H9 (cell line): ENCODE measurements around the gene ODC1. TPM values are rescaled to one million over a fixed set of nuclear protein-coding genes. Genes with fewer than 3 reads are reported as not detected.

Experiments used
- DNase-seq: peaks from one replicate; pipeline ENCODE4 v3.0.0-alpha.2; 2017
- H2AFZ ChIP-seq: one replicate; pipeline ENCODE4 v1.6.1; 2013; ENCODE audit warnings: mild to moderate bottlenecking, low read length, control low read depth, moderate library complexity
- H2AK5ac ChIP-seq: 2 replicates; pipeline ENCODE4 v1.6.1; 2013; ENCODE audit warnings: low read length, control low read depth, mixed read lengths; ENCODE audit not compliant: insufficient read length
- H2BK120ac ChIP-seq: one replicate; pipeline ENCODE4 v1.6.1; 2013; ENCODE audit warnings: low read depth, mild to moderate bottlenecking, low read length, control low read depth, inconsistent platforms; ENCODE audit not compliant: poor library complexity, severe bottlenecking
- H2BK12ac ChIP-seq: 2 replicates; pipeline ENCODE4 v1.6.1; 2013; ENCODE audit warnings: low read length, control low read depth, mixed read lengths, low read depth; ENCODE audit not compliant: insufficient read length
- H2BK15ac ChIP-seq: 2 replicates; pipeline ENCODE4 v1.6.1; 2013; ENCODE audit warnings: low read depth, low read length, control low read depth
- H2BK20ac ChIP-seq: one replicate; pipeline ENCODE4 v1.6.1; 2013; ENCODE audit warnings: low read depth, mild to moderate bottlenecking, low read length, control low read depth, inconsistent platforms; ENCODE audit not compliant: poor library complexity, severe bottlenecking
- H2BK5ac ChIP-seq: 2 replicates; pipeline ENCODE4 v1.6.1; 2013; ENCODE audit warnings: low read length, control low read depth, mixed read lengths; ENCODE audit not compliant: insufficient read length
- H3K14ac ChIP-seq: 2 replicates; pipeline ENCODE4 v1.6.1; 2013; ENCODE audit warnings: low read length, control low read depth; ENCODE audit not compliant: insufficient read depth
- H3K18ac ChIP-seq: 2 replicates; pipeline ENCODE4 v1.6.1; 2013; ENCODE audit warnings: low read depth, mild to moderate bottlenecking, mixed read lengths, low read length, control low read depth; ENCODE audit not compliant: insufficient read length
- H3K23ac ChIP-seq: 2 replicates; pipeline ENCODE4 v1.6.1; 2013; ENCODE audit warnings: low read length, control low read depth, mixed read lengths, low read depth; ENCODE audit not compliant: insufficient read length
- H3K23me2 ChIP-seq: 2 replicates; pipeline ENCODE4 v1.6.1; 2013; ENCODE audit warnings: low read depth, mild to moderate bottlenecking, mixed read lengths, low read length, control low read depth; ENCODE audit not compliant: insufficient read length, poor library complexity, severe bottlenecking
- H3K27ac ChIP-seq: 2 replicates; pipeline ENCODE4 v1.5.1; 2013; ENCODE audit warnings: low read length, control low read depth, mixed read lengths, low read depth; ENCODE audit not compliant: insufficient read length
- H3K27me3 ChIP-seq: 2 replicates; pipeline ENCODE4 v1.6.1; 2013; ENCODE audit warnings: low read length, control low read depth, inconsistent platforms; ENCODE audit not compliant: insufficient read depth
- H3K4ac ChIP-seq: 2 replicates; pipeline ENCODE4 v1.6.1; 2013; ENCODE audit warnings: low read depth, mild to moderate bottlenecking, control low read depth, inconsistent platforms, low read length, moderate library complexity
- H3K4me1 ChIP-seq: 2 replicates; pipeline ENCODE4 v1.6.1; 2013; ENCODE audit warnings: low read length, control low read depth, inconsistent platforms; ENCODE audit not compliant: insufficient read depth
- H3K4me2 ChIP-seq: 2 replicates; pipeline ENCODE4 v1.6.1; 2013; ENCODE audit warnings: low read length, control low read depth, mixed read lengths; ENCODE audit not compliant: insufficient read length, insufficient read depth
- H3K56ac ChIP-seq: 2 replicates; pipeline ENCODE4 v1.6.1; 2013; ENCODE audit warnings: low read depth, mild to moderate bottlenecking, mixed read lengths, low read length, control low read depth; ENCODE audit not compliant: insufficient read length
- H3K79me1 ChIP-seq: 2 replicates; pipeline ENCODE4 v1.6.1; 2013; ENCODE audit warnings: low read depth, mild to moderate bottlenecking, moderate library complexity, low read length, control low read depth, inconsistent platforms; ENCODE audit not compliant: insufficient read depth, poor library complexity, severe bottlenecking
- H3K79me2 ChIP-seq: 2 replicates; pipeline ENCODE4 v1.6.1; 2013; ENCODE audit warnings: low read length, control low read depth, inconsistent platforms; ENCODE audit not compliant: insufficient read depth
- H3K9ac ChIP-seq: 2 replicates; pipeline ENCODE4 v1.6.1; 2013; ENCODE audit warnings: low read length, control low read depth, mixed read lengths; ENCODE audit not compliant: insufficient read length; ENCODE audit errors: extremely low read depth
- H3K9me3 ChIP-seq: one replicate; pipeline ENCODE4 v1.6.1; 2013; ENCODE audit warnings: low read depth, low read length, inconsistent platforms; ENCODE audit not compliant: control insufficient read depth
- H3T11ph ChIP-seq: one replicate; pipeline ENCODE4 v1.6.1; 2013; ENCODE audit warnings: mild to moderate bottlenecking, low read length, control low read depth, inconsistent platforms
- H4K20me1 ChIP-seq: one replicate; pipeline ENCODE4 v1.6.1; 2013; ENCODE audit not compliant: control insufficient read depth, insufficient read length, insufficient read depth
- H4K5ac ChIP-seq: 2 replicates; pipeline ENCODE4 v1.6.1; 2013; ENCODE audit warnings: low read depth, mild to moderate bottlenecking, mixed read lengths, low read length, control low read depth; ENCODE audit not compliant: insufficient read length
- H4K8ac ChIP-seq: replicated peaks from 2 replicates; pipeline ENCODE4 v1.6.1; 2013; ENCODE audit warnings: low read length, control low read depth, mixed read lengths, low read depth; ENCODE audit not compliant: insufficient read length
- H4K91ac ChIP-seq: 2 replicates; pipeline ENCODE4 v1.6.1; 2013; ENCODE audit warnings: low read depth, mild to moderate bottlenecking, moderate library complexity, mixed read lengths, low read length, control low read depth; ENCODE audit not compliant: insufficient read length
- H3K27ac Mint-ChIP-seq, 3 experiments: 2 replicates in 2 of 3; 3 replicates in 1 of 3; pipeline ENCODE4 v1.8.0; 2020 to 2021; ENCODE audit warnings: mixed read lengths in 3 of 3, mild to moderate bottlenecking in 1 of 3, moderate library complexity in 1 of 3
- H3K27me3 Mint-ChIP-seq: 2 replicates; pipeline ENCODE4 v1.8.0; 2021; ENCODE audit warnings: low read depth, mild to moderate bottlenecking, moderate library complexity, mixed read lengths
- H3K36me3 Mint-ChIP-seq, 3 experiments: 2 replicates in 2 of 3; 3 replicates in 1 of 3; pipeline ENCODE4 v1.8.0; 2020 to 2021; ENCODE audit warnings: low read depth in 3 of 3, mixed read lengths in 3 of 3; ENCODE audit not compliant: insufficient read depth in 1 of 3
- H3K4me1 Mint-ChIP-seq, 2 experiments: 2 replicates each; pipeline ENCODE4 v1.8.0; 2020; ENCODE audit warnings: mixed read lengths in 2 of 2
- H3K4me3 Mint-ChIP-seq, 2 experiments: 2 replicates in 1 of 2; 3 replicates in 1 of 2; pipeline ENCODE4 v1.8.0; 2020 to 2021; ENCODE audit warnings: mild to moderate bottlenecking in 2 of 2, mixed read lengths in 2 of 2, moderate library complexity in 1 of 2
- H3K9me3 Mint-ChIP-seq, 2 experiments: 2 replicates in 1 of 2; 3 replicates in 1 of 2; pipeline ENCODE4 v1.8.0; 2020; ENCODE audit warnings: mild to moderate bottlenecking in 2 of 2, mixed read lengths in 2 of 2, moderate library complexity in 1 of 2
- whole genome bisulfite sequencing: extraction: QIAGEN DNeasy Blood & Tissue Kit; methylation state at CpG from one replicate; pipeline ENCODE4 v1.1.7; 2013; ENCODE audit warnings: missing lambda C conversion rate, low lambda C conversion rate, mixed read lengths; ENCODE audit not compliant: insufficient read length; ENCODE audit errors: extremely low coverage; 5-methylcytosine and 5-hydroxymethylcytosine counted together
- total RNA-seq: library from RNA; stranded (reverse); gene quantifications from 2 replicates; pipeline ENCODE4 v1.2.1, GENCODE V29; 2021
- TF ChIP-seq, protein P1 (sequence below): fragments of 200-600 bp; sonication (generic); conservative IDR thresholded peaks from 3 replicates; pipeline ENCODE4 v1.8.0; 2021; ENCODE audit warnings: antibody characterized with exemption, mild to moderate bottlenecking

Gene ODC1
- total RNA-seq, 1 experiment from 2014 or later: 48.3 TPM

GRCh38 chr2:10480359-10480949 lies 32.3 kb upstream of the ODC1 start:
- Histone ChIP-seq H3K79me1 (no peaks in the 10 kb centered on the region), H2BK15ac (no peak overlapping the region), H3K23ac (no peak overlapping the region), H3K18ac (no peak overlapping the region), H3K4ac (no peak overlapping the region), H2AFZ (no peak overlapping the region), H3K23me2 (no peaks in the 10 kb centered on the region), H3K56ac (no peak overlapping the region), H2BK120ac (no peak overlapping the region), H3K9me3 (no peaks in the 10 kb centered on the region), H4K5ac (no peak overlapping the region), H3K27ac (no peak overlapping the region), H4K20me1 (no peaks in the 10 kb centered on the region), H3K14ac (no peak overlapping the region), H3K9ac (no peak overlapping the region), H2BK20ac (no peak overlapping the region), H3K4me2 (no peak overlapping the region), H2BK12ac (no peak overlapping the region), H4K91ac (no peak overlapping the region), H3K4me1 (no peaks in the 10 kb centered on the region; the same call in 1 of the 2 replicates), H3K79me2 (no peaks in the 10 kb centered on the region), H2BK5ac (no peak overlapping the region), H4K8ac (no peak overlapping the region), H3T11ph (no peak overlapping the region), H2AK5ac (no peak overlapping the region), H3K27me3 (no peaks in the 10 kb centered on the region)
- DNase-seq: no peak
- no peaks in the 10 kb centered on the region for H3K36me3 Mint-ChIP-seq
- 100% methylated on average over 1 of the region's 2 CpGs for WGBS
- no peaks in the 10 kb centered on the region for H3K9me3 Mint-ChIP-seq
- H3K27ac Mint-ChIP-seq: no peak overlapping the region
- H3K4me3 Mint-ChIP-seq: no peak overlapping the region
- peaks cover 22% of the 10 kb centered on the region for H3K27me3 Mint-ChIP-seq
- H3K4me1 Mint-ChIP-seq: peaks cover 17 to 19% of the 10 kb centered on the region in 2 experiments
- TF ChIP-seq, protein P1, sequence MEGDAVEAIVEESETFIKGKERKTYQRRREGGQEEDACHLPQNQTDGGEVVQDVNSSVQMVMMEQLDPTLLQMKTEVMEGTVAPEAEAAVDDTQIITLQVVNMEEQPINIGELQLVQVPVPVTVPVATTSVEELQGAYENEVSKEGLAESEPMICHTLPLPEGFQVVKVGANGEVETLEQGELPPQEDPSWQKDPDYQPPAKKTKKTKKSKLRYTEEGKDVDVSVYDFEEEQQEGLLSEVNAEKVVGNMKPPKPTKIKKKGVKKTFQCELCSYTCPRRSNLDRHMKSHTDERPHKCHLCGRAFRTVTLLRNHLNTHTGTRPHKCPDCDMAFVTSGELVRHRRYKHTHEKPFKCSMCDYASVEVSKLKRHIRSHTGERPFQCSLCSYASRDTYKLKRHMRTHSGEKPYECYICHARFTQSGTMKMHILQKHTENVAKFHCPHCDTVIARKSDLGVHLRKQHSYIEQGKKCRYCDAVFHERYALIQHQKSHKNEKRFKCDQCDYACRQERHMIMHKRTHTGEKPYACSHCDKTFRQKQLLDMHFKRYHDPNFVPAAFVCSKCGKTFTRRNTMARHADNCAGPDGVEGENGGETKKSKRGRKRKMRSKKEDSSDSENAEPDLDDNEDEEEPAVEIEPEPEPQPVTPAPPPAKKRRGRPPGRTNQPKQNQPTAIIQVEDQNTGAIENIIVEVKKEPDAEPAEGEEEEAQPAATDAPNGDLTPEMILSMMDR: no peak
